ENCODE data around the gene NPAS2.

NPAS2 gene

GRCh38 chr2:100853909-100854810, 34.2 kb downstream of the NPAS2 start:
- no peak for DNase-seq (ENCODE audit: low read depth)

GRCh38 chr2:100855084-100855483, 35.1 kb downstream of the NPAS2 start:
- DNase-seq (ENCODE audit: low read depth): no peak

- no peak for DNase-seq (ENCODE audit: low read depth)
These were observed 35.7 kb downstream of the NPAS2 start for GRCh38 chr2:100855606-100856005.

GRCh38 chr2:100856732-100857131, 36.8 kb downstream of the NPAS2 start:
- no peak for DNase-seq (ENCODE audit: low read depth)

- DNase-seq (ENCODE audit: low read depth): no peak
These were observed 37.4 kb downstream of the NPAS2 start for GRCh38 chr2:100857341-100857740.

- DNase-seq (ENCODE audit: low read depth): no peak
These were observed 38.0 kb downstream of the NPAS2 start for GRCh38 chr2:100857915-100858314.

GRCh38 chr2:100859902-100860301, 40.0 kb downstream of the NPAS2 start:
- DNase-seq (ENCODE audit: low read depth): no peak

GRCh38 chr2:100861340-100861739, 41.4 kb downstream of the NPAS2 start:
- no peak for DNase-seq (ENCODE audit: low read depth)

- no peak for DNase-seq (ENCODE audit: low read depth)
These were observed 42.1 kb downstream of the NPAS2 start for GRCh38 chr2:100862081-100862480.

- no peak for DNase-seq (ENCODE audit: low read depth)
These were observed 46.0 kb downstream of the NPAS2 start for GRCh38 chr2:100865816-100866460.

- no peak for DNase-seq (ENCODE audit: low read depth)
These were observed 48.1 kb downstream of the NPAS2 start for GRCh38 chr2:100868083-100868482.

- no peak for DNase-seq (ENCODE audit: low read depth)
These were observed 49.2 kb downstream of the NPAS2 start for GRCh38 chr2:100869120-100869519.

- DNase-seq (ENCODE audit: low read depth): no peak
These were observed 51.0 kb downstream of the NPAS2 start for GRCh38 chr2:100870652-100871531.

GRCh38 chr2:100875516-100876230, 55.7 kb downstream of the NPAS2 start:
- no peak for DNase-seq (ENCODE audit: low read depth)

- DNase-seq (ENCODE audit: low read depth): no peak
These were observed 56.4 kb downstream of the NPAS2 start for GRCh38 chr2:100876231-100876860.

GRCh38 chr2:100877555-100877954, 57.6 kb downstream of the NPAS2 start:
- no peak for DNase-seq (ENCODE audit: low read depth)

GRCh38 chr2:100878000-100878791, 58.3 kb downstream of the NPAS2 start:
- DNase-seq (ENCODE audit: low read depth): no peak

GRCh38 chr2:100879296-100879695, 59.4 kb downstream of the NPAS2 start:
- no peak for DNase-seq (ENCODE audit: low read depth)

GRCh38 chr2:100880036-100880435, 60.1 kb downstream of the NPAS2 start:
- DNase-seq (ENCODE audit: low read depth): no peak

GRCh38 chr2:100880730-100881129, 60.8 kb downstream of the NPAS2 start:
- DNase-seq (ENCODE audit: low read depth): no peak
